Trophoblast cell (in vitro differentiated cells and primary cell): Measurements from ENCODE around the gene YY1.
A peak's percentile ranks its signal among the peaks of the same experiment; 100 is the strongest.

ENCODE experiments used
- DNase-seq, 2 donors: peaks; one replicate each; pipeline ENCODE4 v3.0.0-alpha.2; 2016
- H2AFZ ChIP-seq: 2 replicates; pipeline ENCODE4 v1.6.1; 2013; ENCODE audit warnings: low read length, moderate library complexity, mild to moderate bottlenecking; ENCODE audit not compliant: insufficient read depth, poor library complexity
- H2AK5ac ChIP-seq: 2 replicates; pipeline ENCODE4 v1.6.1; 2013; ENCODE audit warnings: mild to moderate bottlenecking, low read length
- H2BK120ac ChIP-seq: 2 replicates; pipeline ENCODE4 v1.6.1; 2013; ENCODE audit warnings: low read length, mild to moderate bottlenecking, moderate library complexity; ENCODE audit not compliant: insufficient read depth, poor library complexity
- H2BK12ac ChIP-seq: 2 replicates; pipeline ENCODE4 v1.6.1; 2013; ENCODE audit warnings: mild to moderate bottlenecking, low read length, moderate library complexity
- H2BK5ac ChIP-seq: 2 replicates; pipeline ENCODE4 v1.6.1; 2013; ENCODE audit warnings: low read length, low read depth, moderate library complexity, mild to moderate bottlenecking; ENCODE audit not compliant: poor library complexity
- H3K14ac ChIP-seq: 2 replicates; pipeline ENCODE4 v1.6.1; 2013; ENCODE audit warnings: mild to moderate bottlenecking, low read length
- H3K18ac ChIP-seq: 2 replicates; pipeline ENCODE4 v1.6.1; 2013; ENCODE audit warnings: mild to moderate bottlenecking, low read length
- H3K23ac ChIP-seq: 2 replicates; pipeline ENCODE4 v1.6.1; 2013; ENCODE audit warnings: low read length
- H3K27ac ChIP-seq: 2 replicates; pipeline ENCODE4 v1.5.1; 2013; ENCODE audit warnings: low read depth, mild to moderate bottlenecking, inconsistent platforms, low read length, moderate library complexity
- H3K27me3 ChIP-seq: 2 replicates; pipeline ENCODE4 v1.6.1; 2013; ENCODE audit warnings: inconsistent platforms, mild to moderate bottlenecking, low read length, moderate library complexity; ENCODE audit not compliant: insufficient read depth
- H3K36me3 ChIP-seq, 2 experiments: 1 replicate in 1 of 2; 2 replicates in 1 of 2; pipeline ENCODE4 v1.6.1; 2013; ENCODE audit warnings: low read length in 2 of 2, mild to moderate bottlenecking in 2 of 2, moderate library complexity in 1 of 2; ENCODE audit not compliant: insufficient read depth in 2 of 2, control insufficient read depth in 1 of 2
- H3K4ac ChIP-seq: 2 replicates; pipeline ENCODE4 v1.6.1; 2013; ENCODE audit warnings: low read depth, mild to moderate bottlenecking, low read length, moderate library complexity
- H3K4me1 ChIP-seq, 2 experiments: 1 replicate in 1 of 2; 2 replicates in 1 of 2; pipeline ENCODE4 v1.6.1; 2013; ENCODE audit warnings: low read length in 2 of 2, mild to moderate bottlenecking in 2 of 2, moderate library complexity in 1 of 2; ENCODE audit not compliant: insufficient read depth in 2 of 2, control insufficient read depth in 1 of 2
- H3K4me2 ChIP-seq: 2 replicates; pipeline ENCODE4 v1.6.1; 2013; ENCODE audit warnings: inconsistent platforms, mild to moderate bottlenecking, low read length, moderate library complexity
- H3K4me3 ChIP-seq: 2 replicates; pipeline ENCODE4 v1.5.1; 2013; ENCODE audit warnings: mild to moderate bottlenecking, low read depth, low read length, inconsistent platforms
- H3K79me1 ChIP-seq: one replicate; pipeline ENCODE4 v1.6.1; 2013; ENCODE audit warnings: low read length
- H3K79me2 ChIP-seq: 2 replicates; pipeline ENCODE4 v1.6.1; 2013; ENCODE audit warnings: low read length, mild to moderate bottlenecking; ENCODE audit not compliant: control insufficient read depth, insufficient read depth, poor library complexity
- H3K9ac ChIP-seq: 2 replicates; pipeline ENCODE4 v1.6.1; 2013; ENCODE audit warnings: mild to moderate bottlenecking, low read length
- H3K9me3 ChIP-seq: 2 replicates; pipeline ENCODE4 v1.6.1; 2013; ENCODE audit warnings: low read depth, mild to moderate bottlenecking, control low read depth, inconsistent platforms, low read length; ENCODE audit not compliant: insufficient read depth
- H4K12ac ChIP-seq: 2 replicates; pipeline ENCODE4 v1.6.1; 2013; ENCODE audit warnings: low read depth, mild to moderate bottlenecking, low read length, moderate library complexity
- H4K8ac ChIP-seq: 2 replicates; pipeline ENCODE4 v1.6.1; 2013; ENCODE audit warnings: low read depth, mild to moderate bottlenecking, low read length, moderate library complexity
- H4K91ac ChIP-seq: one replicate; pipeline ENCODE4 v1.6.1; 2013; ENCODE audit warnings: low read depth, mild to moderate bottlenecking, low read length, moderate library complexity
- WGBS: extraction: QIAGEN DNeasy Blood & Tissue Kit; methylation state at CpG from one replicate; pipeline ENCODE4 v1.1.7; 2013; ENCODE audit warnings: missing lambda C conversion rate; ENCODE audit not compliant: insufficient read length, insufficient coverage; ENCODE audit errors: extremely low coverage; 5-methylcytosine and 5-hydroxymethylcytosine counted together

YY1 gene

GRCh38 chr14:100214770-100215083 lies 24.2 kb upstream of the YY1 start:
- Histone ChIP-seq H3K4me2 (peak overlapping the region; percentile 45), H3K27me3 (no peaks in the 10 kb centered on the region), H2AK5ac (no peak overlapping the region), H3K4me1 (peaks cover 7 to 8% of the 10 kb centered on the region in 2 experiments), H4K12ac (no peak overlapping the region), H2BK5ac (no peak overlapping the region), H2BK120ac (no peak overlapping the region), H2AFZ (no peak overlapping the region), H2BK12ac (no peak overlapping the region), H3K18ac (no peak overlapping the region), H3K9ac (no peak overlapping the region), H3K9me3 (no peaks in the 10 kb centered on the region), H3K79me2 (peaks cover 6% of the 10 kb centered on the region), H4K8ac (no peak overlapping the region), H3K27ac (no peak overlapping the region), H3K79me1 (peaks cover 9% of the 10 kb centered on the region), H3K4ac (no peak overlapping the region), H4K91ac (no peak overlapping the region), H3K14ac (no peak overlapping the region), H3K4me3 (no peak overlapping the region), H3K36me3 (no peaks in the 10 kb centered on the region), H3K23ac (no peak overlapping the region)
- DNase-seq = no peak
- WGBS = no CpG with 5 or more reads among the region's 12 CpGs

GRCh38 chr14:100215330-100215885 lies 23.5 kb upstream of the YY1 start:
- no peak overlapping the region for H3K4me3 ChIP-seq
- H3K9ac ChIP-seq = no peak overlapping the region
- WGBS = no CpG with 5 or more reads among the region's 12 CpGs
- H2BK12ac ChIP-seq = no peak overlapping the region
- H3K27ac ChIP-seq = no peak overlapping the region
- H3K4me2 ChIP-seq = no peak overlapping the region
- H4K12ac ChIP-seq = no peak overlapping the region
- no peak for DNase-seq
- H2AFZ ChIP-seq = no peak overlapping the region
- H4K91ac ChIP-seq = no peak overlapping the region
- no peak overlapping the region for H2BK120ac ChIP-seq
- no peaks in the 10 kb centered on the region for H3K9me3 ChIP-seq
- H3K4me1 ChIP-seq = peaks cover 7 to 8% of the 10 kb centered on the region in 2 experiments
- H4K8ac ChIP-seq = no peak overlapping the region
- no peak overlapping the region for H3K14ac ChIP-seq
- no peak overlapping the region for H2BK5ac ChIP-seq
- no peak overlapping the region for H3K23ac ChIP-seq
- H3K79me1 ChIP-seq = peaks cover 9% of the 10 kb centered on the region
- H2AK5ac ChIP-seq = peak overlapping the region; percentile 24
- no peak overlapping the region for H3K18ac ChIP-seq
- H3K27me3 ChIP-seq = no peaks in the 10 kb centered on the region
- peaks cover 6% of the 10 kb centered on the region for H3K79me2 ChIP-seq
- no peaks in the 10 kb centered on the region for H3K36me3 ChIP-seq
- H3K4ac ChIP-seq = no peak overlapping the region

GRCh38 chr14:100219126-100219785 lies 19.7 kb upstream of the YY1 start:
- H3K23ac ChIP-seq = no peak overlapping the region
- no peak overlapping the region for H3K4me3 ChIP-seq
- peaks cover 18 to 20% of the 10 kb centered on the region in 2 experiments for H3K4me1 ChIP-seq
- H3K9me3 ChIP-seq = no peaks in the 10 kb centered on the region
- DNase-seq = no peak
- peaks cover under 1% of the 10 kb centered on the region for H3K79me2 ChIP-seq
- no peak overlapping the region for H2AK5ac ChIP-seq
- H4K91ac ChIP-seq = no peak overlapping the region
- WGBS = no CpG with 5 or more reads among the region's 4 CpGs
- H2AFZ ChIP-seq = no peak overlapping the region
- H2BK5ac ChIP-seq = no peak overlapping the region
- H3K9ac ChIP-seq = no peak overlapping the region
- H3K79me1 ChIP-seq = peaks cover 3% of the 10 kb centered on the region
- H3K4ac ChIP-seq = no peak overlapping the region
- H4K12ac ChIP-seq = no peak overlapping the region
- H3K18ac ChIP-seq = no peak overlapping the region
- no peak overlapping the region for H3K4me2 ChIP-seq
- no peaks in the 10 kb centered on the region for H3K27me3 ChIP-seq
- H3K14ac ChIP-seq = no peak overlapping the region
- H4K8ac ChIP-seq = no peak overlapping the region
- H3K27ac ChIP-seq = no peak overlapping the region
- H2BK120ac ChIP-seq = no peak overlapping the region
- H2BK12ac ChIP-seq = no peak overlapping the region
- H3K36me3 ChIP-seq = no peaks in the 10 kb centered on the region

- DNase-seq = peak; percentile 19 to 54
- WGBS = no CpG with 5 or more reads among the region's 15 CpGs
- peaks cover 15 to 17% of the 10 kb centered on the region in 2 experiments for H3K4me1 ChIP-seq
- no peak overlapping the region for H2BK12ac ChIP-seq
- peak overlapping the region; percentile 66 for H3K9ac ChIP-seq
- no peaks in the 10 kb centered on the region for H3K79me2 ChIP-seq
- H3K4me3 ChIP-seq = peak overlapping the region; percentile 23
- H3K27me3 ChIP-seq = no peaks in the 10 kb centered on the region
- no peak overlapping the region for H4K91ac ChIP-seq
- H3K36me3 ChIP-seq = no peaks in the 10 kb centered on the region
- no peaks in the 10 kb centered on the region for H3K9me3 ChIP-seq
- no peak overlapping the region for H2BK120ac ChIP-seq
- no peak overlapping the region for H2AK5ac ChIP-seq
- H3K18ac ChIP-seq = no peak overlapping the region
- H2AFZ ChIP-seq = peak overlapping the region; percentile 66
- no peak overlapping the region for H4K12ac ChIP-seq
- H4K8ac ChIP-seq = peak overlapping the region; percentile 14
- H3K79me1 ChIP-seq = no peaks in the 10 kb centered on the region
- no peak overlapping the region for H3K23ac ChIP-seq
- H2BK5ac ChIP-seq = no peak overlapping the region
- peak overlapping the region; percentile 73 for H3K4me2 ChIP-seq
- H3K27ac ChIP-seq = no peak overlapping the region
- H3K14ac ChIP-seq = no peak overlapping the region
- no peak overlapping the region for H3K4ac ChIP-seq
Observed at GRCh38 chr14:100221533-100222223, 17.3 kb upstream of the YY1 start.
